Pons (tissue), 1 donor: ENCODE results near the gene EHMT1.
"Not testable (repeated sequence)": the region's sequence is repeated elsewhere in the genome, so short reads cannot be mapped to it uniquely, and the experiment has no call there.

ENCODE experiments used
- DNase-seq: peaks from one replicate; pipeline ENCODE4 v3.0.0-alpha.2; 2016; ENCODE audit warnings: low spot score

The EHMT1 gene

DNA sequence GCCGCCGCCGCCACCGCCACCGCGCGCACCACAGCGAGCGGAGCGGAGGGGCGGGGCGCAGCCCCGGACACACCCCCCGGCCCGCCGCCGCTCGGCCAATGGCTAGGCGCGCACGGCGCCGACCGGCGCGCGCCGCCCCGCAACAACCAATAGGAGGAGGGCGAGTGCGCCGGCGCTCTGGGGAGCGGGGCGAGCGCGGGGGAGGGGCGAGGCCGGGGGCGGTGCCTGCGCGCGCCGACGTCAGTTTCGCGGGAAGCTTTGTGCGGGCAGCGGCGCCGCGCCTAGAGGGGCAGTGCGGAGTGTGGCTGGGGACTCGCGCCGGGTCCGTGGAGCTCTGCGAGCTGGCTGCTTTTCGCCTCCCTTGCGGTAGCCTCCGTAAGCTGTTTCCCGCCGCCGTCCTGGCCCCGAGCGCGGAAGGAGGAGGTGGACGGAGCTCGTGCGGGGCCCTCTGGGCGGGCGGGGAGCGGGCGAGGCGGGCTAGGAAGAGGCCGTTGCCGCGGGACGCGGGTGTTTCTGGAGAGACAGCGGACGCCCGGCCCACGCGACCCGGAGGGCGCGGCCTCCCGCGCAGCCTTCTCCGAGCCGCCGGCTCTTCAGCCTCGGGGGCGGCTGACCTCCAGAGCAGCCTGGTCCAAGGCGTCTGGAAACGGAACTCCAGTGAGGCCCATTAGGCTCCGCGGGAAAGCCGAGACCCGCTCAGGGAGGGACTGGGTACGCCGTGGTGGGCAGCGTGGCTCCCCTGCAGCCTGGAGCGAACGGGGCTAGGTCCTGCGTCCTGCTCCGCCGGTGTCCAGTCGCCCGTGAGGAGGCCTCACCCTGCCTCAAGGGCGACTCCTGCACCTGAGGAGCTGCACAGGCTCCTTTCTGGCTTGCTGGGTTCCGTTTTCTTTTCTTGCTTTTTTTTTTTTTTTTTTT, 28.1 kb upstream of the EHMT1 start, which contains the start of gene ZMYND19:
TSS of gene ZMYND19 (minus strand) at position 44 of the 915 bp plus-strand sequence. CDS start 249 bp downstream, outside the sequence.
- DNase-seq, result peak; percentile 74

DNA sequence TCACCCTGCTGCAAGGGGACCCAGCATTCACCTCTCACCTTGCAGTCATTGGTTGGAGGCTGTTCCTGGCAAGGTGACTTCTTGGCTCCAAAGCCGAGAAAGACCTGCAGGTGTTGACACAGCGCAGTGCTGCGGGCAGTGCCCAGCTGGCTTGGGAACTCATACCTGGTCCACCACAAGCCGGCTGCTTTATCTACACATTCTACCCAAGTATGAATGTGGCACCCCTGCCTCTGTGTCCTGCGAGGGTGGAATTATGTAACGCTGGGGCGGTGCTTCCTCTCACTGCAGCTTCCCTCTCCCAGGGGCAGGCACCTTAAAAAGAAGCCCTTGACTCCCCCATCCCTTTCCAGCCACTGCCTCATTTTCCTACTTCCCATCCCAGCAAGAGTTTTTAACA, 26.0 kb upstream of the EHMT1 start:
- no peak for DNase-seq

GRCh38 chr9:137593176-137593575, 25.6 kb upstream of the EHMT1 start:
- no peak for DNase-seq

DNA sequence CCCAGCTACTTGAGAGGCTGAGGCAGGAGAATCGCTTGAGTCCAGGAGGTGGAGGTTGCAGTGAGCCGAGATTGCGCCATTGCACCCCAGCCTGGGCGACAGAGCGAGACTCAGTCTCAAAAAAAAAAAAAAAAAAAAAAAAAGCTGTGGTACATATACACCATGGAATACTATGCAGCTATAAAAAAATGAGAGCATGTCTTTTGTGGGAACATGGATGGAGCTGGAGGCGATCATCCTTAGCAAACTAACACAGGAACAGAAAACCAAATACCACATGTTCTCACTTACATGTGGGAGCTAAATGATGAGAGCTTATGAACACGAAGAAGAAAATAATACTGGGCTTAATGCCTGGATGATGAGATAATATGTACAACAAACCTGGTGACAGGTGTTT, 22.2 kb upstream of the EHMT1 start:
- DNase-seq, result not testable (repeated sequence)

DNA sequence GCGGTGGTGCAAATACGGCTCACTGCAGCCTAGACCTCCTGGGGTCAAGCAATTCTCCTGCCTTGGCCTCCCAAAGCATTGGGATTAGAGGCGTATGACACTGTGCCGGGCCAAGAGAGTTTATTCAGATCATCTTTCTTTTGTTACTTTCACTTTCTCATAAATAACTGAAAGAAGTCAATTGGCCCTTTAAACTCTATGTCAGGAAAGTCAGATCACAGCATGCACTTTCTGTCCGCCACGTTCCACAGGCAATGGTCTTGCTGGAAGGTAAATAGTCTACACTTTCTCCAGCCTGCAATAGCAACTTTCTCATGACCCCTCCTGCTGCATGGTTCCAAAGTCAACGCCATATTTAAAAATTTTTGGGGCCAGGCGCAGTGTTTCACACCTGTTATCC, 19.9 kb upstream of the EHMT1 start:
- DNase-seq, result no peak

DNA sequence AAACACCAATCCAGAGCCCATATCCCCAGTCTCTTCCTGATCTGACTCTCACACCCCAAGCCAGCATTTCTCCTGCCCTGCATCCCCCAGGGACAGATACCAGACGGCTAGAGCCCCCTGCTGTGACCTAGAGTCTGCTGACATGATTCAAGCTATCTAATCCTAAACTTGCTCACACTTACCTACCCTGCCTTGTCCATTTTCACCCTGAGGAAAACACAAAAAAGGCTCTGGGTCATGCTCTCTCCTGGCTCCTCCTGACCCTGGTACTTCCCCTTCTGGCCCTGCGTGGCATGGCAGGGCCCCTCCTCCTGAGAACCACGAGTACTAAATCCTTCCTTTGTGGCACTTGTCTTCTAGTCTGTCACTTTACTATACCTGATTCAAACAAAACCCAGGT, 16.1 kb upstream of the EHMT1 start:
- DNase-seq, result peak; percentile 48

DNA sequence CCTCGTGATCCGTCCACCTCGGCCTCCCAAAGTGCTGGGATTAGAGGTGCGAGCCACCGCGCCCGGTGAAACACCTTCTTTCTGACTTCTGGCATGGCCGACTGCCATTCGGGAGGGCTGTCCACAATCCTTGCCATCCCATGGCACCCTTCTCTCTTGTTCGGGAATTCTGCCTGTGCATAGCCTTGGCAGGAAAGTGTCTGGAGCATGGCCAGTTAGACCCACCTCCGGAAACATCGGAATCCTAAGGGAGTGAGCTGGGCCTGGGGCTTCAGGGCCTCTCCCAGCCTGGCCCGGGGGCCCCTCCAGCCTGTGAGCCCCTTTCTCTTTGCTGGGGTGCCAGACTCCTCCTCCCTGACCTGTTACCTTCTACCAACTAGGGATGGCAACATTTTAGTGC, 14.9 kb upstream of the EHMT1 start:
- DNase-seq, result no peak

GRCh38 chr9:137604345-137605086, 14.3 kb upstream of the EHMT1 start:
- no peak for DNase-seq

- peak; percentile 84 for DNase-seq
Measured at GRCh38 chr9:137605121-137606004, 13.4 kb upstream of the EHMT1 start, which contains the start of gene ARRDC1. Gene ARRDC1, plus strand, starts transcription at chr9:137605686. Its CDS starts 32 bp downstream, at chr9:137605718.

- DNase-seq, result no peak
Measured at GRCh38 chr9:137606005-137606621, 12.7 kb upstream of the EHMT1 start.

GRCh38 chr9:137606734-137607138, 12.1 kb upstream of the EHMT1 start:
- no peak for DNase-seq

- DNase-seq, result no peak
Measured at GRCh38 chr9:137607141-137607857, 11.5 kb upstream of the EHMT1 start.

- DNase-seq, result no peak
Measured at GRCh38 chr9:137610944-137611343, 7.9 kb upstream of the EHMT1 start.

- DNase-seq, result no peak
Measured at GRCh38 chr9:137611623-137612609, 6.9 kb upstream of the EHMT1 start.

DNA sequence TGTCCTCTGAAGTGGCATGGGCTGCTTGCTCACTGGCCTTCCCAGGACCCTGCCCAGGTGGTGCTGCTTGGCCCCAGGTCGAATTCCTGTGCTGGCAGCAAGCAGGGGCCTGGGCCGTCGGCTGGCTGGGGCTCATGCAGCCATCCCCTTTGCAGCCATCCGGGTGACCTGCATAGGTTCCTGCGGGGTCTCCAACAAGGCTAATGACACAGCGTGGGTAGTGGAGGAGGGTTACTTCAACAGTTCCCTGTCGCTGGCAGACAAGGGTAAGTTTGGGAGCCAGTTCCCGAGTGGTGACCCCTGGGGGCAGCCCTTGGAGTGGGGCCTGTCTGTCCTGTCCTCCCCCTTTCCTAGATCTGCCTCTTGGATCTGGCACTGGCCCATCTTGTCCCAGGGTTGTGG, 6.1 kb upstream of the EHMT1 start:
- no peak for DNase-seq

DNA sequence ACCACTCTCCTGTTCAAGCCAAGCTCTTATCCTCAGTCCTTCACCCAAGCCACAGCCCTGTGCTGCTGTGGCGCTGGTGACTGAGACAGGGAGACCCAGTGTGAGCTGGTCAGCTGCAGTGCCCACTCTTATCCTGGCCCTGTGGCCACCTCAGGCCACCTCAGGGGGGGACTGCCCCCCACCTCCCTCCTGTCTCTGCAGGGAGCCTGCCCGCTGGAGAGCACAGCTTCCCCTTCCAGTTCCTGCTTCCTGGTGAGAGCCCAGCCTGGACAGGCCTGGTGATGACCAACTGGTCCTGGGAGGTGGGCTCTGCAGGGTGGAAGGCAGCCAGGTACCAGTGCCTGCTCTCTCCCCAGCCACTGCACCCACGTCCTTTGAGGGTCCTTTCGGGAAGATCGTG, 5.5 kb upstream of the EHMT1 start:
- no peak for DNase-seq

DNA sequence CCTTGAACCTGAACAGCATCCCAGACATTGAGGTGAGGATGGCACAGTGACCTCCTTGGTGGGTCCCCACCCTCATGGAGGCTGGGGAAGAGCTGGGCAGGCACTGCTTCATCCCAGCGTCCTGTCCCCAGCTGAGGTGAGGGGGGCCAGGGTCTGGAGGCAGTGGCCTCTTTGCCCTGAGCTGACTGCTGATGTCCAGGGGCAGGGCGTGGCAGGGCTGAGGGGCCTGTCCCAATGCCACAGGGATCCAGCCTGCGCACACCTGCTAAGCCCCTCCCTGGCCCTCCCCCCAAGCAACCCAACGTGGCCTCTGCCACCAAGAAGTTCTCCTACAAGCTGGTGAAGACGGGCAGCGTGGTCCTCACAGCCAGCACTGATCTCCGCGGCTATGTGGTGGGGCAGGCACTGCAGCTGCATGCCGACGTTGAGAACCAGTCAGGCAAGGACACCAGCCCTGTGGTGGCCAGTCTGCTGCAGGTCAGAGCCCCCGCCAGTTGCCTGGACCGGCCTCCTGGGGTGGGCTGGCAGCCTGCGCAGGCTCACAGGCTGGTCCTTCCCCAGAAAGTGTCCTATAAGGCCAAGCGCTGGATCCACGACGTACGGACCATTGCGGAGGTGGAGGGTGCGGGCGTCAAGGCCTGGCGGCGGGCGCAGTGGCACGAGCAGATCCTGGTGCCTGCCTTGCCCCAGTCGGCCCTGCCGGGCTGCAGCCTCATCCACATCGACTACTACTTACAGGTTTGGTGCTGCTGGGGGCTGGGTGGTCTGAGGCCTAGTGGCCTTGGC, 4.9 kb upstream of the EHMT1 start:
- no peak for DNase-seq

- DNase-seq, result no peak
Measured at GRCh38 chr9:137614631-137615386, 4.0 kb upstream of the EHMT1 start.
